Heart left ventricle (tissue), 13 donors: ENCODE results near the gene NSUN7.

Experiments
- CTCF ChIP-seq, 12 donors: fragments of 200-600 bp; sonication (generic) in 4 of 12; IDR thresholded peaks; one replicate each; pipeline versions ENCODE4 v1.5.0 to v1.8.0; 2018 to 2022; ENCODE audit warnings: antibody characterized with exemption in 12 of 12, mild to moderate bottlenecking in 5 of 12
- POLR2A ChIP-seq, 2 donors: fragments of 450-650 bp; IDR thresholded peaks; one replicate each; pipeline ENCODE4 v1.6.1; 2017; ENCODE audit warnings: antibody characterized with exemption in 2 of 2, mild to moderate bottlenecking in 2 of 2, moderate library complexity in 2 of 2
- donor health status: ischemic (EF 13 %, LVEDD 7.1; RV severe dilation, severe dysfunction).
- donor health status: DM: no; HTN: yes; CAD: no.
- donor health status: DM: no; HTN: no; CAD: no.
- donor health status: ischemic (EF 25% LVEDD 6.9; RV normal size, moderate dysfunction).
- donor health status: ischemic (EF 25% LVEDD 5.7; RV mildly dilated, moderate dysfunction).
- donor health status: ischemic (EF 35%, LVEDD 5.7; RV mildly dilated, moderate dysfunction).
- donor health status: nonischemic (EF 11% LVEDD 7.7; RV severe dilation, severe dysfunction).
- donor health status: DM: yes; HTN: yes; CAD: no.
- donor health status: PGD.
- donor health status: ischemic (EF 29% LVEDD 5.4; RV normal size, mild dysfunction).
- donor health status: nonischemic (EF 23%, LVEDD 6.1; RV moderate dilation, normal function).

GRCh38 chr4:40788331-40788730 lies 38.6 kb downstream of the NSUN7 start:
- TF ChIP-seq CTCF (IDR thresholded peaks at IDR 0.05) (no peak), POLR2A (IDR thresholded peaks at IDR 0.05) (no peak)
